ENCODE measurements around the gene POFUT1.

The POFUT1 gene

GRCh38 chr20:32208499-32209154, 947 bp downstream of the POFUT1 start:
- DNase-seq: no peak

- no peak for DNase-seq
Measured at GRCh38 chr20:32209850-32210605, 2.3 kb downstream of the POFUT1 start.

- no peak for DNase-seq
Measured at GRCh38 chr20:32213870-32214269, 6.2 kb downstream of the POFUT1 start.

GRCh38 chr20:32215147-32215546, 7.5 kb downstream of the POFUT1 start:
- no peak for DNase-seq

GRCh38 chr20:32215729-32216128, 8.0 kb downstream of the POFUT1 start:
- no peak for DNase-seq

- DNase-seq: no peak
Measured at GRCh38 chr20:32216179-32217142, 8.8 kb downstream of the POFUT1 start.

GRCh38 chr20:32218156-32218900, 10.6 kb downstream of the POFUT1 start:
- no peak for DNase-seq

- no peak for DNase-seq
Measured at GRCh38 chr20:32224463-32224862, 16.8 kb downstream of the POFUT1 start.

- DNase-seq: no peak
Measured at GRCh38 chr20:32226391-32226790, 18.7 kb downstream of the POFUT1 start.

- DNase-seq: no peak
Measured at GRCh38 chr20:32227306-32227705, 19.6 kb downstream of the POFUT1 start.

GRCh38 chr20:32227744-32228688, 20.3 kb downstream of the POFUT1 start:
- DNase-seq: no peak

- no peak for DNase-seq
Measured at GRCh38 chr20:32229251-32229747, 21.6 kb downstream of the POFUT1 start.

- DNase-seq: no peak
Measured at GRCh38 chr20:32230707-32231106, 23.0 kb downstream of the POFUT1 start.

GRCh38 chr20:32231245-32231644, 23.6 kb downstream of the POFUT1 start:
- no peak for DNase-seq

GRCh38 chr20:32231847-32232246, 24.2 kb downstream of the POFUT1 start:
- DNase-seq: no peak

- no peak for DNase-seq
Measured at GRCh38 chr20:32232326-32232886, 24.7 kb downstream of the POFUT1 start.

- no peak for DNase-seq
Measured at GRCh38 chr20:32233286-32233685, 25.6 kb downstream of the POFUT1 start.

GRCh38 chr20:32234135-32234808, 26.6 kb downstream of the POFUT1 start:
- no peak for DNase-seq

- no peak for DNase-seq
Measured at GRCh38 chr20:32235331-32236047, 27.8 kb downstream of the POFUT1 start.

All from SHP77 treated with DMSO at 0.1 percent for 48 hours (cell line).